GM12891 (cell line): ENCODE data around the gene PROSER2.

Experiments
- DNase-seq: peaks from one replicate; pipeline ENCODE4 v3.0.0; 2011; ENCODE audit warnings: low spot score; ENCODE audit not compliant: insufficient read length
- FAIRE-seq: peaks from 2 replicates; lab custom pipeline; 2011; peaks lifted over from hg19 to GRCh38; lab: Jason Lieb, UNC
- PAX5 ChIP-seq: IDR thresholded peaks from 2 replicates; pipeline ENCODE4 v1.6.1; 2011; ENCODE audit warnings: low read length, moderate library complexity, mild to moderate bottlenecking; ENCODE audit not compliant: insufficient read depth, severe bottlenecking
- POLR2A ChIP-seq: IDR thresholded peaks from 2 replicates; pipeline ENCODE4 v1.6.1; 2011; ENCODE audit warnings: low read depth, low read length, control low read depth
- POLR2AphosphoS5 ChIP-seq: IDR thresholded peaks from 2 replicates; pipeline ENCODE4 v1.6.1; 2011; ENCODE audit warnings: low read depth, low read length, control low read depth
- POU2F2 ChIP-seq: IDR thresholded peaks from 2 replicates; pipeline ENCODE4 v1.6.1; 2011; ENCODE audit warnings: low read depth, mild to moderate bottlenecking, control low read depth, low read length, moderate library complexity
- SPI1 ChIP-seq: IDR thresholded peaks from 2 replicates; pipeline ENCODE4 v1.6.1; 2011; ENCODE audit warnings: low read depth, low read length, control low read depth
- TAF1 ChIP-seq: IDR thresholded peaks from 2 replicates; pipeline ENCODE4 v1.6.1; 2011; ENCODE audit warnings: low read depth, low read length, control low read depth

PROSER2 gene

GRCh38 chr10:11891776-11892486, 68.8 kb downstream of the PROSER2 start:
- DNase-seq = no peak
- FAIRE-seq = no peak
- TF ChIP-seq POU2F2 (no peak), TAF1 (no peak), PAX5 (no peak), POLR2AphosphoS5 (no peak), SPI1 (no peak), POLR2A (no peak)

GRCh38 chr10:11893749-11894278, 70.7 kb downstream of the PROSER2 start:
- TF ChIP-seq POU2F2 = no peak
- TF ChIP-seq POLR2A = no peak
- TF ChIP-seq POLR2AphosphoS5 = no peak
- TF ChIP-seq PAX5 = no peak
- TF ChIP-seq SPI1 = no peak
- no peak for TF ChIP-seq TAF1
- no peak for FAIRE-seq
- DNase-seq = no peak

GRCh38 chr10:11894381-11895107, 71.4 kb downstream of the PROSER2 start:
- no peak for FAIRE-seq
- no peak for DNase-seq
- TF ChIP-seq POLR2AphosphoS5 (no peak), SPI1 (no peak), TAF1 (no peak), POLR2A (no peak), PAX5 (no peak), POU2F2 (no peak)

GRCh38 chr10:11895108-11895466, 71.9 kb downstream of the PROSER2 start:
- DNase-seq = no peak
- TF ChIP-seq POLR2AphosphoS5 (no peak), TAF1 (no peak), SPI1 (no peak), POLR2A (no peak), PAX5 (no peak), POU2F2 (no peak)

GRCh38 chr10:11895598-11895997, 72.4 kb downstream of the PROSER2 start:
- TF ChIP-seq SPI1 = no peak
- no peak for TF ChIP-seq POLR2AphosphoS5
- TF ChIP-seq POU2F2 = no peak
- no peak for TF ChIP-seq TAF1
- no peak for TF ChIP-seq PAX5
- no peak for TF ChIP-seq POLR2A
- DNase-seq (no peak), FAIRE-seq (no peak)

More at GRCh38 chr10:11895108-11895466, 71.9 kb downstream of the PROSER2 start:
- FAIRE-seq = no peak

GRCh38 chr10:11896549-11897200, 73.5 kb downstream of the PROSER2 start:
- TF ChIP-seq PAX5 (no peak), POU2F2 (no peak), POLR2A (no peak), TAF1 (no peak), SPI1 (no peak), POLR2AphosphoS5 (no peak)
- DNase-seq (no peak), FAIRE-seq (no peak)

GRCh38 chr10:11898033-11898371, 74.8 kb downstream of the PROSER2 start:
- DNase-seq (no peak), FAIRE-seq (no peak)
- TF ChIP-seq POLR2A = no peak
- no peak for TF ChIP-seq PAX5
- no peak for TF ChIP-seq POU2F2
- TF ChIP-seq POLR2AphosphoS5 = no peak
- no peak for TF ChIP-seq SPI1
- TF ChIP-seq TAF1 = no peak

GRCh38 chr10:11898372-11899066, 75.4 kb downstream of the PROSER2 start:
- FAIRE-seq (no peak), DNase-seq (no peak)
- TF ChIP-seq POLR2A = no peak
- TF ChIP-seq PAX5 = no peak
- no peak for TF ChIP-seq SPI1
- TF ChIP-seq POLR2AphosphoS5 = no peak
- no peak for TF ChIP-seq TAF1
- no peak for TF ChIP-seq POU2F2

- FAIRE-seq (no peak), DNase-seq (no peak)
- no peak for TF ChIP-seq PAX5
- TF ChIP-seq SPI1 = no peak
- no peak for TF ChIP-seq POLR2AphosphoS5
- TF ChIP-seq POLR2A = no peak
- no peak for TF ChIP-seq TAF1
- no peak for TF ChIP-seq POU2F2
These were observed 76.1 kb downstream of the PROSER2 start for GRCh38 chr10:11899067-11899876.
